GM12878 (cell line): ENCODE results near the gene RPL7A. TPM values are rescaled to one million over a fixed set of nuclear protein-coding genes. Genes with fewer than 3 reads are reported as not detected.

Experiments
- ATAC-seq: fragments of 200-7000 bp; cut with Tn5 transposase; 3 replicates; pipeline ENCODE4 v1.9.1; 2020; ENCODE audit warnings: mild to moderate bottlenecking, moderate library complexity
- BruUV-seq: library from RNA; stranded (reverse); fragments of 400-500 nt; replicated peaks from 2 replicates; lab custom pipeline; 2021; lab: Mats Ljungman, UMichigan
- CTCF ChIA-PET: fragments of 300-600 bp; sonication (Branson Sonifier 250); formaldehyde crosslinking; extraction: SDS; loops from one replicate; lab custom pipeline; 2021; ENCODE audit warnings: inconsistent platforms; lab: Yijun Ruan, JAX
- POLR2A ChIA-PET: fragments of 350-600 bp; formaldehyde crosslinking; extraction: SDS; loops from one replicate; lab custom pipeline; 2021; ENCODE audit warnings: inconsistent platforms; lab: Charles Lee
- RAD21 ChIA-PET: fragments of 300-600 bp; sonication (Branson Sonifier 250); formaldehyde crosslinking; loops from one replicate; lab custom pipeline; 2023; ENCODE audit warnings: antibody characterized with exemption; ENCODE audit not compliant: unreplicated experiment; lab: Charles Lee
- SMC1A ChIA-PET: fragments of 300-600 bp; sonication (Branson Sonifier 250); formaldehyde crosslinking; loops from one replicate; lab custom pipeline; 2023; ENCODE audit not compliant: unreplicated experiment, uncharacterized antibody; lab: Charles Lee
- DNase-seq: peaks from one replicate; pipeline ENCODE4 v3.0.0-alpha.2; 2011; ENCODE audit warnings: low read depth, low spot score
- FAIRE-seq: peaks from 3 replicates; lab custom pipeline; 2011; peaks lifted over from hg19 to GRCh38; lab: Jason Lieb, UNC
- H2AFZ ChIP-seq: 2 replicates; pipeline ENCODE4 v1.6.0; 2011; ENCODE audit warnings: low read depth, low read length, control low read depth; ENCODE audit not compliant: control insufficient read depth
- H3K27ac ChIP-seq: 2 replicates; pipeline ENCODE4 v1.5.1; 2011; ENCODE audit warnings: control low read depth; ENCODE audit not compliant: control insufficient read depth, insufficient read depth
- H3K27me3 ChIP-seq, 2 experiments: replicated peaks in 1 of 2; 2 replicates each; pipeline versions ENCODE4 v1.6.0 to v1.6.1; 2011; ENCODE audit warnings: low read length in 1 of 2; ENCODE audit not compliant: control insufficient read depth in 2 of 2, insufficient read depth in 2 of 2
- H3K36me3 ChIP-seq, 2 experiments: 2 replicates each; pipeline ENCODE4 v1.5.1; 2011; ENCODE audit warnings: low read length in 1 of 2; ENCODE audit not compliant: control insufficient read depth in 2 of 2, insufficient read depth in 2 of 2
- H3K4me1 ChIP-seq: 2 replicates; pipeline ENCODE4 v1.6.1; 2011; ENCODE audit warnings: mild to moderate bottlenecking, low read length, moderate library complexity, mixed read lengths; ENCODE audit not compliant: control insufficient read depth, insufficient read depth
- H3K4me2 ChIP-seq: 2 replicates; pipeline ENCODE4 v1.6.0; 2011; ENCODE audit warnings: control low read depth; ENCODE audit not compliant: control insufficient read depth, insufficient read depth
- H3K4me3 ChIP-seq: fragments of 200-600 bp; sonication (generic); 2 replicates; pipeline ENCODE4 v1.5.1; 2016
- H3K79me2 ChIP-seq: 2 replicates; pipeline ENCODE4 v1.6.0; 2011; ENCODE audit warnings: low read length; ENCODE audit not compliant: control insufficient read depth, insufficient read depth
- H3K9ac ChIP-seq: 2 replicates; pipeline ENCODE4 v1.8.0; 2011; ENCODE audit warnings: low read length, control low read depth, mixed read lengths; ENCODE audit not compliant: control insufficient read depth, insufficient read depth
- H3K9me3 ChIP-seq: replicated peaks from 3 replicates; pipeline ENCODE4 v1.5.1; 2011; ENCODE audit warnings: mild to moderate bottlenecking, low read length; ENCODE audit not compliant: control insufficient read depth, insufficient read depth
- H4K20me1 ChIP-seq: 2 replicates; pipeline ENCODE4 v1.6.0; 2011; ENCODE audit not compliant: control insufficient read depth, insufficient read depth
- CHD1 ChIP-seq: IDR thresholded peaks from 2 replicates; pipeline ENCODE4 v1.6.1; 2012; ENCODE audit warnings: low read depth, low read length, improper control_type of control experiment
- HDGF ChIP-seq: fragments of 450-650 bp; IDR thresholded peaks from 2 replicates; pipeline ENCODE4 v1.6.1; 2016; ENCODE audit warnings: antibody characterized with exemption
- MEF2B ChIP-seq: fragments of 450-650 bp; IDR thresholded peaks from 2 replicates; pipeline ENCODE4 v1.6.1; 2018; ENCODE audit warnings: mild to moderate bottlenecking, moderate library complexity; ENCODE audit not compliant: partially characterized antibody, poor library complexity, severe bottlenecking
- MYB ChIP-seq: fragments of 150-350 bp; IDR thresholded peaks from 2 replicates; pipeline ENCODE4 v1.6.1; 2014; ENCODE audit warnings: mild to moderate bottlenecking, low read depth, low read length, borderline replicate concordance
- NFYA ChIP-seq: IDR thresholded peaks from 2 replicates; pipeline ENCODE4 v1.6.1; 2011; ENCODE audit warnings: low read depth, mild to moderate bottlenecking, low read length, improper control_type of control experiment, borderline replicate concordance
- POU2F2 ChIP-seq: IDR thresholded peaks from 3 replicates; pipeline ENCODE4 v1.6.1; 2011; ENCODE audit warnings: low read depth, mild to moderate bottlenecking, low read length, borderline replicate concordance
- RB1 ChIP-seq: fragments of 450-650 bp; formaldehyde crosslinking; IDR thresholded peaks from 2 replicates; pipeline ENCODE4 v1.6.1; 2017; ENCODE audit warnings: mild to moderate bottlenecking, borderline replicate concordance
- SIX5 ChIP-seq: IDR thresholded peaks from 2 replicates; pipeline ENCODE4 v1.6.1; 2011; ENCODE audit warnings: mild to moderate bottlenecking, low read depth, low read length, moderate library complexity; ENCODE audit not compliant: severe bottlenecking
- ZNF384 ChIP-seq: IDR thresholded peaks from 2 replicates; pipeline ENCODE4 v1.6.1; 2012; ENCODE audit warnings: low read depth, mild to moderate bottlenecking, low read length, improper control_type of control experiment, borderline replicate concordance
- ZZZ3 ChIP-seq: IDR thresholded peaks from 2 replicates; pipeline ENCODE4 v1.6.1; 2011; ENCODE audit warnings: low read depth; ENCODE audit not compliant: control insufficient read depth, insufficient read length
- WGBS: methylation state at CpG from one replicate; pipeline ENCODE4 v1.1.6; 2016; ENCODE audit warnings: low lambda C conversion rate; ENCODE audit not compliant: insufficient replicate concordance, insufficient coverage; ENCODE audit errors: missing lambda C conversion rate; 5-methylcytosine and 5-hydroxymethylcytosine counted together
- in situ Hi-C: fragments of 300-500 bp; cut with MboI; formaldehyde crosslinking; loops from 9 replicates; pipeline ENCODE4 v1.14.3; 2018; ENCODE audit warnings: mixed read lengths
- intact Hi-C: fragments of 100-400 bp; cut with micrococcal nuclease; formaldehyde crosslinking; loops from one replicate; pipeline ENCODE4 v1.14.2; 2022; ENCODE audit not compliant: unreplicated experiment
- polyA plus RNA-seq, 11 experiments: library from polyadenylated mRNA; depleted of rRNA in 4 of 11; unstranded in 6 of 11; stranded (reverse) in 5 of 11; fragments of >200 nt; fragmentation: Nextera tagmentation in 4 of 11; fragmentation: Illumina TruSeq in 1 of 11; extraction: Ambion mirVana in 4 of 11; extraction: Trizol in 1 of 11; gene quantifications; 1 replicate in 1 of 11; 2 replicates in 10 of 11; pipeline versions ENCODE4 v1.2.1 to v1.2.3, GENCODE V29; 2011 to 2016; ENCODE audit warnings: inconsistent platforms in 2 of 11, missing spikeins in 2 of 11, low read depth in 1 of 11
- total RNA-seq, 4 experiments: library from RNA; depleted of rRNA in 3 of 4; stranded (reverse); fragments of >200 nt in 3 of 4; fragmentation: Illumina TruSeq in 1 of 4; extraction: Trizol in 1 of 4; gene quantifications; 2 replicates each; pipeline versions ENCODE4 v1.2.1 to v1.2.3, GENCODE V29; 2013 to 2021
- TF ChIP-seq, protein P1 (sequence below): fragments of 450-650 bp; IDR thresholded peaks from 2 replicates; pipeline ENCODE4 v1.6.1; 2017; ENCODE audit warnings: antibody characterized with exemption, mild to moderate bottlenecking, moderate library complexity
- TF ChIP-seq, protein P2 (sequence below): fragments of 450-650 bp; IDR thresholded peaks from 2 replicates; pipeline ENCODE4 v1.6.1; 2016; ENCODE audit warnings: mild to moderate bottlenecking

Gene RPL7A
- total and polyA plus RNA-seq, 10 of the 15 experiments (the other 5 are each of a cell fraction or from before 2014, with no cell fraction given), result 917 to 5,193 (median 3,326) TPM

DNA sequence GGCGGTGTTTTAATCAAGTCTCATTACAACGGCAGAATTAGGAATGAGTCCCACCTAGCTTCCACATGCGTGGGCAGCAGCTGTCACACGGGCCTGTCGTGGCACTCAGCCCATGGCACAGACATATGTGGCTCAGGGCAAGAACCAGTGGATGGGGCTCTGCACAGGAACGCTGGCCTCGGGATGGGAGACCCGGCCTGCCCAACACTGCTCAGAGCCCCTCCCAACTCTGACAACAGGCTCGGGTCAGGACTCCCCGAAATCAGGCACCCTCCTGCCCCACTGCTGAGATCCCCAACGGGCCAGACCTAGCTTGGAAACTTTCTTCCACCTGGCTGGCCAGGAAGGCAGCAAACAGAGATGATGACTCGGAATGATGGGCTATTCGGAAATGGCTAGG is 7.1 kb upstream of the RPL7A start:
- Histone ChIP-seq H3K9ac (no peak overlapping the region), H4K20me1 (no peaks in the 10 kb centered on the region), H3K79me2 (peaks cover 8% of the 10 kb centered on the region), H3K4me3 (no peak overlapping the region), H3K4me1 (peaks cover 15% of the 10 kb centered on the region), H3K27me3 (no peaks in the 10 kb centered on the region), H3K27ac (no peak overlapping the region), H3K36me3 (peaks cover 10 to 23% of the 10 kb centered on the region in 2 experiments), H3K4me2 (no peak overlapping the region), H2AFZ (no peak overlapping the region), H3K9me3 (no peaks in the 10 kb centered on the region)
- ATAC-seq (no peak), DNase-seq (no peak), FAIRE-seq (no peak)
- CTCF ChIA-PET, result interaction anchor here (0.6 kb wide), 2 partner anchors 58 to 136 kb away, joined by 3 to 4 read pairs; no protein-coding TSS in a partner anchor
- POLR2A ChIA-PET, result no interaction called here
- intact Hi-C loops (no loop called here), in situ Hi-C loops (no loop called here)
- SMC1A ChIA-PET, result no interaction called here
- RAD21 ChIA-PET, result no interaction called here
- no peak for TF ChIP-seq CHD1
- TF ChIP-seq ZZZ3, result no peak
- TF ChIP-seq, all 136 proteins: peak for 0
- BruUV-seq, result no TSS peak
- WGBS, result 88% methylated on average over 13 of the region's 13 CpGs

DNA sequence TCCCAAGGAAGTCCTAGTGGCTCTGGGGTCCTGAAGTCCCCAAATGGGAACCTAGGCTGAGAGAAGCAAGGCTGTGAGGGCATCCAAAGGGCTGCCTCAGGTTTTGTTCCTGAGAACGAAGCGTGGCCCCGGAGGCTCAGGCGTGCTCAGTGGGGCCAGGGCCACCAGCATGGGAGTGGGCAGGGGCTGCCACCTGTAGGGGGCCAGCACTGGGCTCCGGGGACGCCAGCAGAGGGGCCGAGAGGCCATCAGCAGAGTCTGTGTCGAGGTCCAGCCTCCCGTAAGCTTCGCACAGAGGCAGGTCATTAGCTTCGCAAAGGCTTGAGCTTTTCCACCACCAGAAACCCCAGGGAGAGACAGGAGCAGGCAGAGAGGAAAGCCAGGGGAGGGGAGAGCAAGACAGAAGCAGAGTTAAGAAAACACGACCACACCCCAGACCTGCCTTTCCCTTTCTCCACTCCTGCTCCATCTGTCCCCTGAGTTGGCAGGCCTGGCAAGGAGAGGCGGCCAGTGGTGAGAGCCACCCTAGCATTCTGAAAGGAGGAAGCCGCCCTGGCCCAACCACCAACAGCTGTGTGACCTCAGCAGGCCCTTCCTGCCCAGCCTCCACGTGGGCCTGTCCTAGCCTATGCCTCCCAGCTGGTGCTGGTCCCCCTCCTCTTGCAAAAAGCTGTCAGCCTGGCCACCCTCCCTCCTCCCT is 6.5 kb upstream of the RPL7A start:
- FAIRE-seq, result no peak
- in situ Hi-C loops, result no loop called here
- no peak overlapping the region for H2AFZ ChIP-seq
- peaks cover 8% of the 10 kb centered on the region for H3K79me2 ChIP-seq
- intact Hi-C loops, result no loop called here
- no peak overlapping the region for H3K4me2 ChIP-seq
- no peak overlapping the region for H3K27ac ChIP-seq
- no peak for DNase-seq
- H3K4me1 ChIP-seq, result peaks cover 19% of the 10 kb centered on the region
- ChIA-PET POLR2A (interaction anchor here (0.8 to 1.0 kb wide), 3 partner anchors 12 to 37 kb away, joined by 3 read pairs; no protein-coding TSS in a partner anchor), SMC1A (no interaction called here), RAD21 (no interaction called here), CTCF (interaction anchor here (0.6 to 1.6 kb wide), 3 partner anchors 31 to 136 kb away, joined by 3 to 4 read pairs (median 3); no protein-coding TSS in a partner anchor)
- no peak overlapping the region for H3K9ac ChIP-seq
- peaks cover 10 to 23% of the 10 kb centered on the region in 2 experiments for H3K36me3 ChIP-seq
- BruUV-seq, result no TSS peak
- peak; percentile 48 for ATAC-seq
- no peaks in the 10 kb centered on the region for H4K20me1 ChIP-seq
- 82% methylated on average over 15 of the region's 15 CpGs for WGBS
- H3K27me3 ChIP-seq, result no peaks in the 10 kb centered on the region
- H3K4me3 ChIP-seq, result no peak overlapping the region
- H3K9me3 ChIP-seq, result no peaks in the 10 kb centered on the region
- TF ChIP-seq, protein P1, sequence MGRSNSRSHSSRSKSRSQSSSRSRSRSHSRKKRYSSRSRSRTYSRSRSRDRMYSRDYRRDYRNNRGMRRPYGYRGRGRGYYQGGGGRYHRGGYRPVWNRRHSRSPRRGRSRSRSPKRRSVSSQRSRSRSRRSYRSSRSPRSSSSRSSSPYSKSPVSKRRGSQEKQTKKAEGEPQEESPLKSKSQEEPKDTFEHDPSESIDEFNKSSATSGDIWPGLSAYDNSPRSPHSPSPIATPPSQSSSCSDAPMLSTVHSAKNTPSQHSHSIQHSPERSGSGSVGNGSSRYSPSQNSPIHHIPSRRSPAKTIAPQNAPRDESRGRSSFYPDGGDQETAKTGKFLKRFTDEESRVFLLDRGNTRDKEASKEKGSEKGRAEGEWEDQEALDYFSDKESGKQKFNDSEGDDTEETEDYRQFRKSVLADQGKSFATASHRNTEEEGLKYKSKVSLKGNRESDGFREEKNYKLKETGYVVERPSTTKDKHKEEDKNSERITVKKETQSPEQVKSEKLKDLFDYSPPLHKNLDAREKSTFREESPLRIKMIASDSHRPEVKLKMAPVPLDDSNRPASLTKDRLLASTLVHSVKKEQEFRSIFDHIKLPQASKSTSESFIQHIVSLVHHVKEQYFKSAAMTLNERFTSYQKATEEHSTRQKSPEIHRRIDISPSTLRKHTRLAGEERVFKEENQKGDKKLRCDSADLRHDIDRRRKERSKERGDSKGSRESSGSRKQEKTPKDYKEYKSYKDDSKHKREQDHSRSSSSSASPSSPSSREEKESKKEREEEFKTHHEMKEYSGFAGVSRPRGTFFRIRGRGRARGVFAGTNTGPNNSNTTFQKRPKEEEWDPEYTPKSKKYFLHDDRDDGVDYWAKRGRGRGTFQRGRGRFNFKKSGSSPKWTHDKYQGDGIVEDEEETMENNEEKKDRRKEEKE, result no peak
- TF ChIP-seq POU2F2 (no peak), HDGF (no peak), SIX5 (no peak), ZNF384 (no peak), MEF2B (no peak), RB1 (no peak), NFYA (no peak), MYB (no peak)
- TF ChIP-seq, protein P2, sequence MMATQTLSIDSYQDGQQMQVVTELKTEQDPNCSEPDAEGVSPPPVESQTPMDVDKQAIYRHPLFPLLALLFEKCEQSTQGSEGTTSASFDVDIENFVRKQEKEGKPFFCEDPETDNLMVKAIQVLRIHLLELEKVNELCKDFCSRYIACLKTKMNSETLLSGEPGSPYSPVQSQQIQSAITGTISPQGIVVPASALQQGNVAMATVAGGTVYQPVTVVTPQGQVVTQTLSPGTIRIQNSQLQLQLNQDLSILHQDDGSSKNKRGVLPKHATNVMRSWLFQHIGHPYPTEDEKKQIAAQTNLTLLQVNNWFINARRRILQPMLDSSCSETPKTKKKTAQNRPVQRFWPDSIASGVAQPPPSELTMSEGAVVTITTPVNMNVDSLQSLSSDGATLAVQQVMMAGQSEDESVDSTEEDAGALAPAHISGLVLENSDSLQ, result no peak
